DMS79 (cell line): ENCODE measurements around the gene ZKSCAN7.
"Not testable (repeated sequence)": the region's sequence is repeated elsewhere in the genome, so short reads cannot be mapped to it uniquely, and the experiment has no call there.

Experiments used
- DNase-seq: peaks from one replicate; lab custom pipeline; 2025; lab: John Stamatoyannopoulos, UW

ZKSCAN7 gene

GRCh38 chr3:44577354-44577952 lies 22.5 kb downstream of the ZKSCAN7 start:
- DNase-seq: not testable (repeated sequence)

GRCh38 chr3:44578316-44578715 lies 23.3 kb downstream of the ZKSCAN7 start:
- not testable (repeated sequence) for DNase-seq

- DNase-seq: not testable (repeated sequence)
Observed at GRCh38 chr3:44578924-44579515, 24.0 kb downstream of the ZKSCAN7 start.

- not testable (repeated sequence) for DNase-seq
Observed at GRCh38 chr3:44579749-44580148, 24.8 kb downstream of the ZKSCAN7 start.

- not testable (repeated sequence) for DNase-seq
Observed at GRCh38 chr3:44580971-44581370, 26.0 kb downstream of the ZKSCAN7 start.

- DNase-seq: peak; percentile 73
Observed at GRCh38 chr3:44584646-44585501, 29.9 kb downstream of the ZKSCAN7 start, which contains the start of gene ZNF660. Gene ZNF660, plus strand, starts transcription at chr3:44584964. Its CDS starts 9,230 bp downstream, at chr3:44594194.

GRCh38 chr3:44596621-44597020 lies 41.6 kb downstream of the ZKSCAN7 start:
- no peak for DNase-seq

- DNase-seq: no peak
Observed at GRCh38 chr3:44601749-44602148, 46.8 kb downstream of the ZKSCAN7 start.

- no peak for DNase-seq
Observed at GRCh38 chr3:44612678-44613077, 57.7 kb downstream of the ZKSCAN7 start.
